CD4-positive, alpha-beta T cell treated with Interleukin-4 for 1 hour (primary cell): ENCODE data around the gene CCSER1.
"Not testable (repeated sequence)": the region's sequence is repeated elsewhere in the genome, so short reads cannot be mapped to it uniquely, and the experiment has no call there.

Source experiments
- DNase-seq, 2 donors: peaks; one replicate each; pipeline ENCODE4 v3.0.0-alpha.2; 2020 to 2022

Gene CCSER1

GRCh38 chr4:90730752-90731151 lies 603.6 kb downstream of the CCSER1 start:
- DNase-seq = no peak

DNA sequence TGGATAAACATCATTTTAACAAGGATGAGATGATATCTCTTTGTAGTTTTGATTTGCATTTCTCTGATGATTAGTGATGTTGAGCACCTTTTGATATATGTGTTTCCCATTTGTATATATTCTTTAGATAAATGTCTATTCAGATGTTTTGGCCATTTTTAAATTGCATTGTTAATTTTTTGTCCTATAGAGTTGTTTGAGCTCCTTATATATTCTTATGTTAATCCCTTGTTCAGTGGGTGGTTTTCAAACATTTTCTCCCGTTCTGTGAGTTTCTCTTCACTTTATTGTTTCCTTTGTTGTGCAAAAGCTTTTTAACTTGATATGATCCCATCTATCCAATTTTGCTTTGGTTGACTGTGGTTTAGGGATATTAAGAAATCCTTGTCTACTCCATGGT lies 606.0 kb downstream of the CCSER1 start:
- DNase-seq = no peak

GRCh38 chr4:90745176-90745575 lies 618.0 kb downstream of the CCSER1 start:
- DNase-seq = no peak

DNA sequence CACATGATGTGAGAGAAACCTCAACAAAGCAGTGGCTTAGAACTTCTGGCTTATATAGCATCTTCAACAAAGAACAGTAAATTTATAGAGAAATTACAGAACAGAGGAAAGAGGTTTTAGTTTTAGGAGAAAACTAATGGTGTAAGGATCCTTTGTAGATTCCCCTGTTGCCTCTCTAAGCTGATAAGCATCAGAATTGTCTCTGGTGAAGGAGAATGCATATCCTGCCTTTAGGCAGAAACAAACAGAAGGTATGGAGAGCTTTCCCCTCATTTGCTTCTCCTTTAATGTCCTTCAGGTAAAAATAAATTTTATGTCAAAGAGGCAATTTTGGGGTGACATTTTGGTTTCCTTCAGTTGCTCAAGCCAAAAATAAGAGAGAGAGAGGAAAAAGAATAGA lies 625.9 kb downstream of the CCSER1 start:
- no peak for DNase-seq

DNA sequence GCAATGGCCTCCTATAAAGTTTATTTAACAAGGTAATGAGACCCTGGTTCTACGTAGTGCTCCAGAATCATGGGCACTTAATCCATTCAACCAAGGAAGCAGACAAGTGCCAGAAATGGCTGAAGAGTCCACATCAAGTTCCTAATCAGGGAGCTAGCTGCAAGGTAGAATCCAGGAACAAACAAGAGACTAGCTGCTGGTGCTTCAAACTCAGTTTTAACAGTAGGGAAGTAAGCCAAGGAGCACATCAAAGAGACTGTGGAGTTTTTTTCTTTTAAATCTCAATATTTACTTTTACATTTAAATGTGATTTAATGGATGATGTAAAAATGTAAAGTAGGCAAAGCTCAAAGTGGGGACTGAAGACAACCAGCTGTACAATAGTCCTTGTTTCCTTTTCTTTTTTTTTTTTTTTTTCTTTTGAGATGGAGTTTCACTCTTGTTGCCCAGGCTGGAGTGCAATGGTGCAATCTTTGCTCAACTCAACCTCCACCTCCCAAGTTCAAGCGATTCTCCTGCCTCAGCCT lies 630.4 kb downstream of the CCSER1 start:
- no peak for DNase-seq

- DNase-seq = no peak
Observed at GRCh38 chr4:90760059-90760458, 632.9 kb downstream of the CCSER1 start.

- DNase-seq = no peak
Observed at GRCh38 chr4:90766837-90767236, 639.6 kb downstream of the CCSER1 start.

GRCh38 chr4:90769251-90769650 lies 642.1 kb downstream of the CCSER1 start:
- no peak for DNase-seq

- DNase-seq = no peak
Observed at GRCh38 chr4:90780193-90780592, 653.0 kb downstream of the CCSER1 start.

DNA sequence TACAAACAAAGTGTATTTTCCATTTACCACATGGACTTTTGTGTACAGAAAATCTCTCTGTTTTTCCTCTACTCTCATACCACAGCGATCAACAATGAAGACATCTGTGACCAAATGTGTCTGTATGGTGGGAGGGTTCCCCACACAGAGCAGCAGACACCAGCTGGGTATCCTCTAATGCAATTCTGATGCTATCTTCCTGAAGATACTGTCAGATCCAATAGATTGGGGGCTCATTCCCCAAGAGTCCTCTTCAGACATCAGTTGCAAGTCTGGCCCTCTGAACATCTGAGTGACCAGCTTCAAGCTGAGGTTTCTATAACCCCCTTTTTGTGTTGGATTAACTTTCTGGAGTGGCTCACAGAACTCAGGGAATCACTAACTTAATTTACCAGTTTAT lies 659.4 kb downstream of the CCSER1 start:
- DNase-seq = no peak

GRCh38 chr4:90792696-90793095 lies 665.5 kb downstream of the CCSER1 start:
- no peak for DNase-seq

DNA sequence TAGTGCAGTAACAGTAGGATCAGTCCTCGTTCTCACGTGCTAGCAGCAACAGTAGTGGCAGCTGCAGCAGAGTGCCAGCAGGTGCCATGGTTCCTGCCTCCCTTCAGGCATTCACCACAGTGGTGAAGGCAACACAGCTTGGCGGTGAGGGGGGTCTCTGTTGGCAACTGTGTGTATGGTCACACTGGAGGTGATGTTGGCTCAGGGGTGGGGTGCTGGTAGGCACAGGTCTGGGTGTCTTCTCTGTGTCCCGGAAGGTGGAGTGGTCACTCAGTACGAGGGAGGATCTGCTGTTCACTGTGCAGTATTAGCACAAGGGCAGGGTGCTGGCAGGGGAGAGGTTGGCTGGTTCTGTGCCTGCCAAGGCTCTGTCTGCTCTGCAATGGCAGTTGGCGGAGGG lies 671.8 kb downstream of the CCSER1 start:
- DNase-seq = no peak

DNA sequence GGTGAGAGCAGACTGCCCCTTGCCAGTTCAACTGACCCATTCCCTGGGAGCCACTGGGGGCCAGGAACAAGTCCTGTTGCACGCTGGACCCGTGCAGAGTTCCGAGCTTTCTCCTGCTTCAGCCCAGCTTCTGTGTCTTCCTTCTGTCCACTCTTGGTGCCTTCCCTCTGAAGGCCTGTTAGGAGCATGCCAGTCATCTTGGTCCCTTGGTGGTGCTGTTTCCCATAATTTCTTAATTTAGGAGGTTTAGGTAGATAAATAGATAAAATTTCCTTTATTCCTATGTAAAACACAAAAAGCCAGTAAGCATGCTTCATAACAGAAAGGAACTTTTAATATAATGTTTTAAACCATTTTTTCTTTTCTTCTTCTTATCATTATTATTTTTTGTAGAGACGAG lies 672.7 kb downstream of the CCSER1 start:
- DNase-seq = no peak

GRCh38 chr4:90815569-90815968 lies 688.4 kb downstream of the CCSER1 start:
- DNase-seq = no peak

DNA sequence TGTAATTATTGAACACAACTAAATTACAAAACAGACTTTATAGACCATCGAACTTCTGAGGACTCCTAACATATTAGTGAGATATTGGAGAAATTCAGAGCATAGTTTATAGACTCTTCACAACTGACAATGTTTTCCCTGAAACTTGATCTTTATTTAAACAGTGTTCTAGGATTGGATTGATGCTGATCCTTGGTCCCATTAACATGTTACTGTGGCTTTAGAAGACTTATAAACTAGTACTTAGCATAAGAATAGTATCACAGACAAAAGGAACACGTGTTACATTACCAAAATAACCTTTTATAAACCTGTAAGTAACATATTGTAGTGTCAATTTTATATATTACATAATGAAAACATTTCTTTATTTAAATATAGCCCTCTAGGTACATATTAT lies 689.6 kb downstream of the CCSER1 start:
- DNase-seq = no peak

GRCh38 chr4:90824266-90825150 lies 697.3 kb downstream of the CCSER1 start:
- DNase-seq = no peak

DNA sequence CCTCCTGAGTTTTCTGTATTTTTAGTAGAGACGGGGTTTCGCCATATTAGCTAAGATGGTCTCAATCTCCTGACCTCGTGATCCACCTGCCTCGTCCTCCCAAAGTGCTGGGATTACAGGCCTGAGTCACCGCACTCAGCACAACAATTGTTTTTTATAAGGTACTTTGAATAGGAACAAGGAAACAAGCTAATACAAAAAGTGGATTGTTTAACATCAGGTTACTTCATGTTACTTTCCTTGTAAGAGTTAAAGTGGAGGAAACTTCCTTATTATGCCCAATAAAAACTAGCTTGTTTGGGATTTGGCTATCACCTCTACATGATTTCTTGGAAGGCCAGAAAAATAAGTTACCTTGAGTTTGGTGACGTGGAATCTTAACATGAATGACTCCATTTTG lies 698.7 kb downstream of the CCSER1 start:
- no peak for DNase-seq

DNA sequence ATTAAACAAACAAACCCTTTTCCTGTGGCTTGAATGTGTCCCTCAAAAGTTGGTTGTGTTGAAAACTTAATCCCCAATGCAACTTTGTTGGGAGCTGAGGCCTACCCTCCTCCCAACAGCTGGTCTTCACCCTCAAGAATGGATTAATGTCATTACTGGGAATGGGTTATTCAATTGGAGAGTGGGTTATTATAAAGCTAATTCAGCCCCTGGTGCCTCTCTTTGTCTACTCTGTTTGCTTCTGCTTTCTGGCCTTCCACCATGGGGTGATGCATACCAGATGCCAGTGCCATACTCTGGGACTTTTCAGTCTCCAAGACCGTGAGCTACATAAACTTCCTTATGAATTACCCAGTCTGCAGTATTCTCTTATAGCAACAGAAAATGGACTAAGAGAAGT lies 706.5 kb downstream of the CCSER1 start:
- no peak for DNase-seq

DNA sequence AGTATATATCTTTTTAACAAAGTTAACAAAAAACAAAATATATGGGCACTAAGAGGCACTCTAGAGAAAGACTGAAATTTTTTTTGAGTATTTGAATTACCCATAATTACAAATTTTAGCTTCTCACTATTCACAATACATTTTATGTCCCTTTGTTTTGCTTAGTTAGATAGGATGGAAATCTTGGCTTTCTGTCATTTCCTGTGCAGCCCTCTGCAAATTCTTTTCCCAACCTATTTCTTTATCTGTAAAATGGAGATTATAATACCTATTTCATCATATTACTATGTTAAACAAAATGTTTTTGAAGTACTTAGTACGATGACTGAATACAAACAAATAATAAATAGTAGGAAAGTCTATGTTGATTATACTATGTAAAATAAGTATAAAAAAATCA lies 710.0 kb downstream of the CCSER1 start:
- DNase-seq = no peak

GRCh38 chr4:90838859-90839258 lies 711.7 kb downstream of the CCSER1 start:
- DNase-seq = not testable (repeated sequence)

DNA sequence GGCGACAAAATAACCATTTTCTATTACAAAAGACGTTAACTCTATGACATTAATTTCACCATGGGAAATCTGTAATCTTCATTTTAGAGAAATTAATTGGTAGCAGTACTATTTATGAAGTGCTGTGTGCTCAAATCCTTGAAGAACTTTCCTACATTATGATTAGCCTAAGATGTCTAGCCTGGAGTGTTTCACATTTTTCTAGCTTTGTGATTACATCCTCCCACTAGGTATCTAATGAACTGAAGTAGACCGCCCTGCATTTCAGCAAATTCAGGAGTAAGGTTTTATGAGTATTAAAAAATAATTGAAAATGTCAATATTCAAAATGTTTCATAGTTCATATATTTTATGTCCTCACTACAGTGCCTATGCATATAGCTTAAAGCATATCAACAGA lies 713.1 kb downstream of the CCSER1 start:
- DNase-seq = no peak

DNA sequence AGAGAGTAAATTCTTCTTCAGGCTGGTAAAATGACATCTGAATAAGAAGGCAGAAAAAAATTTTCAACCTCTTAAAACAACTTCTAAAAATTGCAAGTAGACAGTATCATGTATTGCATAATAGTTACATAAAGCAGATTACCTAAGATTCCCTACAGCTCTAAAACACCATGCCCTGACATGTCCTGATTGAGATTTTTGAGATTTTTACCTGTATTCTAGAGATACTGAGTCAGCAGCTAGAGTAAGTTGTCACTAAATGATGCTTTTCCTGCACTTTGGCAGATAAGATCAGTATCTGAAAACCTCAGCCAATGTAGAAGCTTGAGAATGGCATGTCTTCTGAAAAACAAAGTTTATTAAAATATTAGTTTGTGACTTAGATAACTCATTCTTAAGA lies 713.6 kb downstream of the CCSER1 start:
- DNase-seq = no peak

GRCh38 chr4:90841676-90842075 lies 714.5 kb downstream of the CCSER1 start:
- no peak for DNase-seq

DNA sequence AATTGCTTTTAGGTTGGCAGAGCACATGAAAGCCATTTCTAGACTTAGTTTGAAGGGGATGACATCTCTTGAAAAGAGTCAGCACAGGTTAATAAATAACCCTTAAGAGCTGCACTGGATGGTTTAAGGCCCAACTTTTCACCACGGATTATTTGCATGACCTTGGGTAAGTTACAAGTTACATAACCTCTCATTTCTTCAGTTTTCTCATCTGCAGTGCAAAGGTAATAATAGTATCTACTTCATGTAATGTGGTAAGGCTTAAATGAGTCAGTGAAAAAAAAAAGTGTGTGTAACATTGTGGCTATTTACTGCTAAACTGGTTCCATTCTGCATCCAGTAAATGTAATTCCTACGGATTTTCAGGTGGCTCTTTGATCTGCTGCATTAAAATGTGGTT lies 715.8 kb downstream of the CCSER1 start:
- no peak for DNase-seq

GRCh38 chr4:90844241-90844640 lies 717.0 kb downstream of the CCSER1 start:
- DNase-seq = no peak
